Retina (tissue), 1 donor: Measurements from ENCODE around the gene KCNJ9.
"Not testable (repeated sequence)": the region's sequence is repeated elsewhere in the genome, so short reads cannot be mapped to it uniquely, and the experiment has no call there.

Experiments
- DNase-seq: peaks from one replicate; pipeline ENCODE4 v3.0.0-alpha.2; 2016

Gene KCNJ9

DNA sequence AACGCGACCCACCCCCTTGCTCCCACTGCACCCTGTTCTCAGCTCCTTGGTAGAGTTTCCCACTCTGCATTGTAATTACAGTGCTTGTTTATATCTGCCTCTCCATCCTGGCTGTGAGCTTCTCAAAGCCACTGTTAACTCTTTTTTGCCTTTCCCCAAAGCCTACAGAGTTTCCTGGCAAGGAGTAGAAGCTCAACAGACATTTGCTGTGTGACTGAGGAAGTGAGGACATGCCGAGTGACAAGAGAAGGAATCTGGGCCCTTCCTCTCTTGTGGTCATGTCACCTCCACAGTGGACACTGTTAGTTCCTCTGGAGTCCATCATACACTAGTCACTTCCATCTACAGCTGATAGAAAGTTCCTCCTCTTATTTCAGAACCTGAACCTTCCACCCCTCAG lies 23.1 kb downstream of the KCNJ9 start:
- no peak for DNase-seq

DNA sequence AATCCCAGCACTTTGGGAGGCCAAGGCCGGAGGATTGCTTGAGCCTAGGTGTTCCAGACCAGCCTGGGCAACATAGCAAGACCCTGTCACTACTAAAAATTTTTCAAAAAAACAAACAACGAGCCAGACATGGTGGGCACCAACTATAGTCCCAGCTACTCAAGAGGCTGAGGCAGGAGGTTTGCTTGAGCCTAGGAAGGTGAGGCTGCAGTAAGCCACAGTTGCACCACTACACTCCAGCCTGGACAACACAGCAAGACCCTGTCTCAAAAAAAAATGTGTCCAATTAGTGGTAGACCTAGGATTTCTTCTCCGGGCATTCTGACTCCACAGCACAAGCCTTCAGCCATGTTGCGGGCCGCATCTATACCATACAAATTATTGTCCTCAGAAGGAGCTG lies 23.8 kb downstream of the KCNJ9 start:
- no peak for DNase-seq

- no peak for DNase-seq
These were observed 26.2 kb downstream of the KCNJ9 start for GRCh38 chr1:160107512-160107911.

GRCh38 chr1:160108888-160109662 lies 27.7 kb downstream of the KCNJ9 start:
- DNase-seq, result peak; percentile 42

DNA sequence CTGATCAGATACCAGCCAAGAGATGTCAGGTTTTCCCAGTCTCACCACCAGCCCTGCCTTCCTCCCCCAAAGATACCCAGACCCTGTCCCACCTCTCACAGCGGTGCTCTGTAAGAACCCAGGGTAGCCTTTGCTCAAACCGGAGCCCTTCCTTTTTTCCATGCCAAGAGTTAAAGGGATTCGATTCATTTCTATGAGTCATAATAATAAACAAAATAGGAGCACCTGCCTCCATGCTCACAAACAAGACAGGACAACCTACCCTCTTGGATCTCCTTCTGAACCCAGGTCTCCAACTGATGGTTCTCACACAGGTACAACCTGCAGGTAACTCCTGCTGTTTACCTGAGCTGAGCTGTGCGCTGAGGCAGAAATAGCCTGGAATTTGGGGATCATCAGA lies 28.3 kb downstream of the KCNJ9 start:
- no peak for DNase-seq

- DNase-seq, result not testable (repeated sequence)
These were observed 30.1 kb downstream of the KCNJ9 start for GRCh38 chr1:160111462-160111861.

DNA sequence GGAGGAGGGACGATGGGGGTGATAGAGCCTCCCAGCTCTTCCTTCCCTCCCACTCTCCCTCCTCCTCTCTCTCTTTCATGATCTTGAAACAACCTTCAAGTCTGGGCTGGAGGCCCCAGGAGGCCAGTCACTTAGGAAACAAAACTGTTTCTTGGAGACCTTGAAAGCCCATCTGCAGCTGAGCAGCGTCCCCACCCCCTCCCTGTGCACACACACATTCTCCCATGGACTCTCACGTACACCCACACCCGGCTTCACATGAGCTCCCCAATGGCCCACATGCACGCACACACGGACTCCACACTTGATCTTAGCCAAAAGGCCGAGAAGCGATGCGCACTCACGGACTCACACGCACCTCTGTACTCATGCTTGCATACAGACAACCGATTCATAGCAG lies 31.0 kb downstream of the KCNJ9 start:
- peak; percentile 57 for DNase-seq

DNA sequence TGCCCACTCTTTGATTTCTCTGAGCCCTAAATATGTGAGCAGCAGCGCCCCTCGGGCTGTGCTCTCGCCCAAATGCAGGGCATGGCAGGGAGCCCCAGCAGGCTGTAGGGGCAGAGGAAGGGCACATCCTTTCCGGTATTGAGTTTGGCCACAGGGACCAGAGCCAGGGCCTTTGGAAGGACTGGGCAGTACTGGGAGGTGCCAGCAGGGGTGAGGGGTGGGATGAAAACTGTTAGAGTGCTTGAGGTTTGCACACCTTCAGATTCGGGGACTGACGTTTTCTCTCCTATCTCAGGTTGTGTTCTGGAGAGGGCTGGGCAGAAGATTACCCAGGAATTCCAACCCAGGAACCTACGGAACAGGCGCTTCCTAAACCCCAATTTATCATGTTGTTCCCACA lies 32.1 kb downstream of the KCNJ9 start:
- DNase-seq, result no peak

DNA sequence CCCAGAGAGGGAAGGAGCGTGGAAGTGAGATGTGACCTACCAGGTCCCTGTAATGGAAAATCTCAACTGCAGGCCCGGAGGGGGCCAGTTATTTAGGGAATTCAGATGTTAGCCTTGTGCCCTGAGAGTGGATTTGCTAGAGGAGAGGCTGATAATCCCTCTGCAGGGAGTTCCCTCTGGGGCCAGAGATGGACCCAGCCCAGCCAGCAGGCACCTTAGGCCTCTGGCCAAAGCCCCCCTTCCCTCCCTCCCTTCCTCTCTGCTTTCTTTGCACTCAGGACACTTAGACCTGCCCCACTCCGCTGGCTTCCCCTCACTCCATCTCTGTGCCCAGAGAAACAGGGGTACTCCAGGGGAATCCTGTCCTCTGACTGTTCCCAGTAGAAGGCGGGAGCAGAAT lies 32.7 kb downstream of the KCNJ9 start:
- peak; percentile 18 for DNase-seq

GRCh38 chr1:160115545-160116282 lies 34.4 kb downstream of the KCNJ9 start, which contains the start of gene ATP1A2:
Gene ATP1A2 (plus strand): TSS chr1:160115759. CDS start chr1:160115862, 103 bp downstream.
- DNase-seq, result peak; percentile 44

- peak; percentile 65 for DNase-seq
These were observed 35.2 kb downstream of the KCNJ9 start for GRCh38 chr1:160116283-160117147.

- DNase-seq, result peak; percentile 21
These were observed 36.0 kb downstream of the KCNJ9 start for GRCh38 chr1:160117300-160117699.

DNA sequence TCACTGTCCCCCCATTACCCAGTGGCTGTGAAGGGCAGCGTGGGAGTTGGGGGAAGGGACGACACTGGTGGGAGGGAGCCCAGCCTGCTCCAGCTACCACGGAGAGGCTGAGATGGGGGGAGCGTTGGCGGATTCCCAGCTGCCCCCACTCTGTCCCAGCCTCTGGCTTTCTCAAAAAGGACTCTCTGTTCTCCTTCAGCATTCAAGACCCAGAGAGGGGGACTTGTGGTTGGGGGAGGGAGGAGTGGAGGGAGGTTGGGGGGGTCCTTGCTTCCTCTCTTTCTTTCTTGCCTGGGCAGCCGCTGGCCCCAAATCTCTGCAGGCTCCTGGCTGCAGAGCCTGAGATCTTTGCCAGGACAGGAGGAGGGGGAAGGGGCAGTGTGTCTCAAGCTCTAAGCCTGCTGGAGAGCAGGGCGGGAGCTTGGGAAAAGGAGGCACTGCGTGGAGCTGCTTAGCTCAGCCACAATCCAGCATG lies 36.4 kb downstream of the KCNJ9 start:
- peak; percentile 42 for DNase-seq

GRCh38 chr1:160118928-160119327 lies 37.6 kb downstream of the KCNJ9 start:
- DNase-seq, result no peak

DNA sequence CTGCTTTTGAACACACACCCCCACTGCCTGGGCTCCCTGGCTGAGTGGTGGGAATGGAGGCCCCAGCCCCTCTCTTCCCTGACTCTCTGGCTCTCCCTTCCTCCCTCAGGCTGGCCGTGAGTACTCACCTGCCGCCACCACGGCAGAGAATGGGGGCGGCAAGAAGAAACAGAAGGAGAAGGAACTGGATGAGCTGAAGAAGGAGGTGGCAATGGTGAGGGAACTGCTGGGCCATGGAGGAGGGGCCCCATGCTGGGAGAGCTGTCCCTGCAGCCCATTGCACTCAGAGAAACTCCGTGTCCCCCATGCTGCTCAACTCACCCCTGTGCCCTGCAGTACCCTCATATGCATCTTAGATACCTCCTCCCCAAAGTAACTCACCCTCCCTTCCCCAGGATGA lies 39.5 kb downstream of the KCNJ9 start:
- no peak for DNase-seq

DNA sequence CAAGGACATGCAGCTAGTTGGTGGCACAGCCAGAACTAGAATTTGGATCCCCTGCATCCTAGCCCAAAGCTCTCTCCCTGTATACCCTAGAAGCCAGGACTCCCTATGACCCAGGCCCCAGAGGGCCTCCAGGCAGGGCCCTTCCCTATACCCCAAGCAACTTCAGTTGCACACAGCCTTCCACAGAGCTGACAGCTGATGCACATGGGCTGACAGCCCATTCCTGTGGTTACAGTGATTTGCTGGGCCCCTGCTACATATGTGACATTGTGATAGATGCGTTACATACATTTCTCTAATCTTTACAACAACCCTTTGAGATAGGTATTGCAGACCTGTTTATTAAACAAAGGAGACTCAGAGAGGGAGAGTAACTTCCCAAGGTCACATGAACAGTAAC lies 40.0 kb downstream of the KCNJ9 start:
- no peak for DNase-seq

- DNase-seq, result no peak
These were observed 41.7 kb downstream of the KCNJ9 start for GRCh38 chr1:160122978-160123495.

- no peak for DNase-seq
These were observed 42.4 kb downstream of the KCNJ9 start for GRCh38 chr1:160123726-160124125.

DNA sequence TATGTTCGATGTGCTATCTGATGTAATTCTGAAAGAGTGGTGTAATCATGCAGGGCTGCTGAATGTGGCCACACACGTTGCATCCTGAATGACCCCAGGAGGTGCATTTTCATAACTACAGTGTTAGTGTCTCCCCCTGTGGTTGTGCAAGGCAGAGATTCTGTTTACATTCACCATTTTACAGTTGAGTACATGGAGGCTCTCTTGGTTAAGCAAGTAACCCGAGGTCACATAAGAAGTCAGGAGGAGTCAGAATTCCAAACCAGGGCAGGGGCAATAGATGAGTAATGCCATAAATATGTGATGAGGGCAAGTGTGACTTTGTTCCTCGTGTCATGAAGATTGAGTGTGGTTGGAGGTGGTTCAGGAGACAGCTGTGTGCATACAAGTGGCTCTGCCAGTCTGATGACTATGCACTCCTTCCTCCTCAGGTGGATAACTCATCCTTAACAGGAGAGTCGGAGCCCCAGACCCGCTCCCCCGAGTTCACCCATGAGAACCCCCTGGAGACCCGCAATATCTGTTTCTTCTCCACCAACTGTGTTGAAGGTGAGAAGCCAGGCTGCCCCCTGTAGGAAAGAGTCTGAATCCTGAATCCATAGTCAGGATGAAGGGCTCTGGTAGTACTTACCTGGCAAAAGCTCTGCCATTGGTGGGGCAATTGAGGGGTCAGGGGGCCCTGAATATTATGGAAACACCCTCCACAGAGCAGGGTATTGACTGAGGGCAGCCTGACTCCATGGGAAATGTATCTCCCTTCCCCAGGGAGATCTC lies 43.6 kb downstream of the KCNJ9 start:
- no peak for DNase-seq

DNA sequence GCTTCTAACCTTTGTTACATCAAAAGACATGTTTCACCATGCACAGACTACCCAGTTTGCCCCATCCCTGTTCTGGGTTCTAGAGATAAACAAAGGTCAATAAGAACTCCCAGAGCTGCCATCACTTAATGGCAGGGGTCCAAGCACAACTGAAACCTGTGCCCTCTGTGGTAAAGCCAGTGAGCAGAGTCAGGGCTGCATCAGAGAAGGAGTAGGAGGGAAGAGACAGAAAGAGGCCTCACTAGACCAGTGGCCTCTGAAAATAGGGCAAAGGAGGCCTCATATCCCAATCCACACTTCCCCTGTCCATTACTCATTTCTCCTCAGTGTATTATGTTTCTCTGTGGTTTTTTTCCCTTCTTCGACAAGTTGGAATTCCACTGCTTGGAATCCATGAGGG lies 44.4 kb downstream of the KCNJ9 start:
- DNase-seq, result no peak

DNA sequence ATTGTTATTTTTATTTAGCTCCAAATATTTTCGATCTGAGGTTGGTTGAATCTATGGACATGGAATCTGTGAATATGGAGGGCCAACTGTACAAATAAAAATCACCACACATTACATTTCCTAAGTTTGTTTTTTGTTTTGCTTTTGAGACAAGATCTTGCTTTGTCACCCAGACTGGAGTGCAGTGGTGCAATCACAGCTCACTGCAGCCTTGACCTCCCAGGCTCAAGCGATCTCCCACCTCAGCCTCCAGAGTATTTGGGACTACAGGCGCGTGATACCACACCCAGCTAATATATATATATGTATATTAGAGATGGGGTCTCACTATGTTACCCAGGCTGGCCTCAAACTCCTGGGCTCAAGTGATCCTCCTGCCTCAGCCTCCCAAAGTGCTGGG lies 45.0 kb downstream of the KCNJ9 start:
- not testable (repeated sequence) for DNase-seq

DNA sequence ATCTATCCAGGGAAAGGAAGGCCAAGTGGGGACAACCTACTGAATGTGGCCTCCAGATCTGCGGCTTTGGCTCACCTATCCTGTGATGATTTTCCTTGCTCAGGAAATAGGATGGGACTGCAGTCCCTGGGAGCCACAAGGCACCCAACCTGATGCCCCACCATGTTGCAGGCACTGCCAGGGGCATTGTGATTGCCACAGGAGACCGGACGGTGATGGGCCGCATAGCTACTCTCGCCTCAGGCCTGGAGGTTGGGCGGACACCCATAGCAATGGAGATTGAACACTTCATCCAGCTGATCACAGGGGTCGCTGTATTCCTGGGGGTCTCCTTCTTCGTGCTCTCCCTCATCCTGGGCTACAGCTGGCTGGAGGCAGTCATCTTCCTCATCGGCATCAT lies 46.0 kb downstream of the KCNJ9 start:
- no peak for DNase-seq
